ENCODE measurements around the gene PITPNB.

GRCh38 chr22:27859336-27859735 lies 59.7 kb downstream of the PITPNB start:
- TF ChIP-seq YY1 (IDR thresholded peaks at IDR 0.05; ENCODE audit: insufficient read depth, insufficient read length) (no peak), SUZ12 (IDR thresholded peaks at IDR 0.05; ENCODE audit: extremely low read depth, insufficient read depth, insufficient read length) (no peak), ZNF274 (IDR thresholded peaks at IDR 0.05; ENCODE audit: low read depth, low read length) (no peak)

Measured in NT2/D1 (cell line).